HEK293 (cell line): ENCODE data around the gene COL8A1.

ENCODE experiments used
- CTCF ChIA-PET: fragments of 350-600 bp; formaldehyde crosslinking; extraction: SDS; loops from one replicate; lab custom pipeline; 2021; ENCODE audit warnings: antibody characterized with exemption; lab: Yijun Ruan, JAX
- POLR2A ChIA-PET: fragments of 300-600 bp; formaldehyde crosslinking; extraction: SDS; loops from one replicate; lab custom pipeline; 2020; ENCODE audit warnings: antibody characterized with exemption, inconsistent platforms; lab: Yijun Ruan, JAX
- H3K27ac ChIP-seq: fragments of 200-500 bp; sonication (Bioruptor generic); 2 replicates; pipeline ENCODE4 v1.5.1; 2014; ENCODE audit warnings: low read depth, low read length, control low read depth, inconsistent platforms; ENCODE audit errors: extremely low read depth
- H3K36me3 ChIP-seq, 2 experiments: fragments of 200-500 bp in 1 of 2; sonication (Bioruptor generic) in 1 of 2; 1 replicate in 1 of 2; 2 replicates in 1 of 2; pipeline ENCODE4 v1.5.1; 2014 to 2017; ENCODE audit warnings: inconsistent platforms in 2 of 2, low read length in 2 of 2; ENCODE audit not compliant: control insufficient read depth in 2 of 2, insufficient read depth in 1 of 2
- H3K4me1 ChIP-seq: fragments of 200-500 bp; sonication (Bioruptor generic); 2 replicates; pipeline ENCODE4 v1.5.1; 2014; ENCODE audit warnings: mild to moderate bottlenecking, low read length, inconsistent platforms; ENCODE audit not compliant: control insufficient read depth, insufficient read depth
- H3K4me3 ChIP-seq: 2 replicates; pipeline ENCODE4 v1.5.1; 2011; ENCODE audit warnings: low read depth, mild to moderate bottlenecking, control low read depth, low read length, moderate library complexity
- H3K9me3 ChIP-seq: fragments of 200-500 bp; sonication (Bioruptor generic); 2 replicates; pipeline ENCODE4 v1.5.1; 2014; ENCODE audit warnings: low read depth, low read length, inconsistent platforms; ENCODE audit not compliant: control insufficient read depth, insufficient read depth
- GLI2 ChIP-seq: fragments of 450-650 bp; formaldehyde crosslinking; IDR thresholded peaks from 2 replicates; pipeline ENCODE4; 2017; ENCODE audit warnings: missing biosample characterization, missing genetic modification characterization, low read depth, borderline replicate concordance
- IKZF3 ChIP-seq: fragments of 450-650 bp; IDR thresholded peaks from 2 replicates; pipeline ENCODE4 v1.5.0; 2018; ENCODE audit warnings: missing biosample characterization, mild to moderate bottlenecking, missing genetic modification characterization, moderate library complexity
- KLF10 ChIP-seq: fragments of 450-650 bp; IDR thresholded peaks from 2 replicates; pipeline ENCODE4 v1.5.1; 2018; ENCODE audit warnings: missing biosample characterization, mild to moderate bottlenecking, missing genetic modification characterization
- KLF7 ChIP-seq: fragments of 450-650 bp; formaldehyde crosslinking; IDR thresholded peaks from 2 replicates; pipeline ENCODE4 v1.5.1; 2016; ENCODE audit warnings: missing biosample characterization, missing genetic modification characterization, borderline replicate concordance
- SALL2 ChIP-seq: fragments of 450-650 bp; formaldehyde crosslinking; IDR thresholded peaks from 2 replicates; pipeline ENCODE4 v1.5.0; 2017; ENCODE audit warnings: missing biosample characterization, mild to moderate bottlenecking, missing genetic modification characterization, borderline replicate concordance
- SCRT2 ChIP-seq: fragments of 450-650 bp; formaldehyde crosslinking; IDR thresholded peaks from 2 replicates; pipeline ENCODE4 v1.5.1; 2016; ENCODE audit warnings: missing biosample characterization, missing genetic modification characterization
- SETDB1 ChIP-seq: IDR thresholded peaks from one replicate; pipeline ENCODE4 v1.6.1; 2017; ENCODE audit warnings: mild to moderate bottlenecking, low read length, moderate library complexity, mixed read lengths; ENCODE audit not compliant: insufficient read length
- ZBTB1 ChIP-seq: fragments of 450-650 bp; formaldehyde crosslinking; IDR thresholded peaks from 2 replicates; pipeline ENCODE4 v1.5.1; 2016; ENCODE audit warnings: missing biosample characterization, missing genetic modification characterization
- ZBTB8A ChIP-seq: fragments of 450-650 bp; formaldehyde crosslinking; IDR thresholded peaks from 2 replicates; pipeline ENCODE4 v1.5.1; 2016; ENCODE audit warnings: missing biosample characterization, missing genetic modification characterization
- ZFHX2 ChIP-seq: fragments of 450-650 bp; formaldehyde crosslinking; conservative IDR thresholded peaks from 2 replicates; pipeline ENCODE4 v1.5.1; 2016; ENCODE audit warnings: missing biosample characterization, missing genetic modification characterization
- ZNF140 ChIP-seq: fragments of 450-650 bp; formaldehyde crosslinking; IDR thresholded peaks from 2 replicates; pipeline ENCODE4 v1.5.1; 2016; ENCODE audit warnings: missing biosample characterization, missing genetic modification characterization
- ZNF157 ChIP-seq: fragments of 450-650 bp; formaldehyde crosslinking; IDR thresholded peaks from 2 replicates; pipeline ENCODE4 v1.5.1; 2016; ENCODE audit warnings: missing biosample characterization, missing genetic modification characterization
- ZNF16 ChIP-seq: fragments of 450-650 bp; formaldehyde crosslinking; IDR thresholded peaks from 2 replicates; pipeline ENCODE4 v1.5.1; 2016; ENCODE audit warnings: low read depth, missing biosample characterization, missing genetic modification characterization
- ZNF175 ChIP-seq: fragments of 450-650 bp; formaldehyde crosslinking; IDR thresholded peaks from 2 replicates; pipeline ENCODE4 v1.5.1; 2016; ENCODE audit warnings: missing biosample characterization, missing genetic modification characterization
- ZNF2 ChIP-seq: fragments of 450-650 bp; formaldehyde crosslinking; IDR thresholded peaks from 2 replicates; pipeline ENCODE4 v1.5.1; 2016; ENCODE audit warnings: missing biosample characterization, missing genetic modification characterization
- ZNF24 ChIP-seq: fragments of 450-650 bp; formaldehyde crosslinking; IDR thresholded peaks from 2 replicates; pipeline ENCODE4 v1.5.1; 2016; ENCODE audit warnings: missing biosample characterization, missing genetic modification characterization
- ZNF335 ChIP-seq: fragments of 450-650 bp; formaldehyde crosslinking; conservative IDR thresholded peaks from 2 replicates; pipeline ENCODE4 v1.5.1; 2016; ENCODE audit warnings: missing biosample characterization, missing genetic modification characterization
- ZNF560 ChIP-seq: fragments of 450-650 bp; formaldehyde crosslinking; IDR thresholded peaks from 2 replicates; pipeline ENCODE4 v1.5.1; 2017; ENCODE audit warnings: missing biosample characterization, missing genetic modification characterization, borderline replicate concordance
- ZNF629 ChIP-seq: fragments of 450-650 bp; formaldehyde crosslinking; IDR thresholded peaks from 2 replicates; pipeline ENCODE4 v1.5.1; 2017; ENCODE audit warnings: missing biosample characterization, missing genetic modification characterization
- ZNF654 ChIP-seq: fragments of 450-650 bp; formaldehyde crosslinking; IDR thresholded peaks from 2 replicates; pipeline ENCODE4 v1.5.1; 2016; ENCODE audit warnings: low read depth, missing biosample characterization, missing genetic modification characterization
- ZNF830 ChIP-seq: fragments of 450-650 bp; IDR thresholded peaks from 2 replicates; pipeline ENCODE4 v1.5.0; 2018; ENCODE audit warnings: missing biosample characterization, missing genetic modification characterization, low read depth, mild to moderate bottlenecking, moderate library complexity
- TF ChIP-seq, protein P1 (sequence below): fragments of 450-650 bp; formaldehyde crosslinking; IDR thresholded peaks from 2 replicates; pipeline ENCODE4 v1.5.1; 2017; ENCODE audit warnings: missing biosample characterization, mild to moderate bottlenecking, missing genetic modification characterization, moderate library complexity
- TF ChIP-seq, protein P2 (sequence below): fragments of 450-650 bp; formaldehyde crosslinking; IDR thresholded peaks from 2 replicates; pipeline ENCODE4 v1.5.1; 2016; ENCODE audit warnings: missing biosample characterization, missing genetic modification characterization
- TF ChIP-seq, protein P3 (sequence below): fragments of 450-650 bp; formaldehyde crosslinking; IDR thresholded peaks from 2 replicates; pipeline ENCODE4 v1.5.1; 2016; ENCODE audit warnings: missing biosample characterization, missing genetic modification characterization
- TF ChIP-seq, protein P4 (sequence below): fragments of 450-650 bp; IDR thresholded peaks from 2 replicates; pipeline ENCODE4 v1.5.1; 2018; ENCODE audit warnings: missing biosample characterization, mild to moderate bottlenecking, missing genetic modification characterization

The COL8A1 gene

DNA sequence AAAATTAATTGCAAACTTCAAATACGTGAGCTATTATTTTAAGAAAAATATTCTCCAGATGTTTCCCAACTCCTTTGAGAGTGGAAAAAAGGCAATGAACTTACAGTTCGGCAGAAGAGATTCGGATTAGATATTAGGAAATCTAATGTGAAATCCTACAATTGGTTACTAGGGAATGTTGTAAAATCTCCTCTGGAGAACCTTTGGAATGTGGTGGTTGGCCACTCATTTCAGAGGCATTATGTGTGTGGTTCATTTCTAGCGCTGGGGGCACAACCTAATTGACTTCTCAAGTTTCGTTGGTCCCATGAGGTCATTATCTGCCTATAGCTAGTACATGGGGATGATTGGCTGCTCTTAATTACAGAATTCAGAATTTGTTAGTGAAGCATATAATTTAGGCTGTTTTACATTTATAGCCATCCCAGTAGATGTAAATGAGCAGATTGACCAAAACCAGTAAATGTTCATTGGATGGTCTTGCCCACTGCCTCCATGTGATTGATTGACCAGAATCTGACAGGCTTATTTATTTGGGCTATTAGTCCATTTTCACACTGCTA is 144.7 kb downstream of the COL8A1 start (continued):
- TF ChIP-seq, protein P1, sequence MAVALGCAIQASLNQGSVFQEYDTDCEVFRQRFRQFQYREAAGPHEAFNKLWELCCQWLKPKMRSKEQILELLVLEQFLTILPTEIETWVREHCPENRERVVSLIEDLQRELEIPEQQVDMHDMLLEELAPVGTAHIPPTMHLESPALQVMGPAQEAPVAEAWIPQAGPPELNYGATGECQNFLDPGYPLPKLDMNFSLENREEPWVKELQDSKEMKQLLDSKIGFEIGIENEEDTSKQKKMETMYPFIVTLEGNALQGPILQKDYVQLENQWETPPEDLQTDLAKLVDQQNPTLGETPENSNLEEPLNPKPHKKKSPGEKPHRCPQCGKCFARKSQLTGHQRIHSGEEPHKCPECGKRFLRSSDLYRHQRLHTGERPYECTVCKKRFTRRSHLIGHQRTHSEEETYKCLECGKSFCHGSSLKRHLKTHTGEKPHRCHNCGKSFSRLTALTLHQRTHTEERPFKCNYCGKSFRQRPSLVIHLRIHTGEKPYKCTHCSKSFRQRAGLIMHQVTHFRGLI (tag by site-specific recombination) = peak; percentile 99
- no peak for TF ChIP-seq GLI2 (tag by site-specific recombination)
- TF ChIP-seq ZNF140 (tag by site-specific recombination) = no peak
- TF ChIP-seq, protein P2, sequence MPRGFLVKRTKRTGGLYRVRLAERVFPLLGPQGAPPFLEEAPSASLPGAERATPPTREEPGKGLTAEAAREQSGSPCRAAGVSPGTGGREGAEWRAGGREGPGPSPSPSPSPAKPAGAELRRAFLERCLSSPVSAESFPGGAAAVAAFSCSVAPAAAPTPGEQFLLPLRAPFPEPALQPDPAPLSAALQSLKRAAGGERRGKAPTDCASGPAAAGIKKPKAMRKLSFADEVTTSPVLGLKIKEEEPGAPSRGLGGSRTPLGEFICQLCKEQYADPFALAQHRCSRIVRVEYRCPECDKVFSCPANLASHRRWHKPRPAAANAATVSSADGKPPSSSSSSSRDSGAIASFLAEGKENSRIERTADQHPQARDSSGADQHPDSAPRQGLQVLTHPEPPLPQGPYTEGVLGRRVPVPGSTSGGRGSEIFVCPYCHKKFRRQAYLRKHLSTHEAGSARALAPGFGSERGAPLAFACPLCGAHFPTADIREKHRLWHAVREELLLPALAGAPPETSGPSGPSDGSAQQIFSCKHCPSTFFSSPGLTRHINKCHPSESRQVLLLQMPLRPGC (tag by site-specific recombination) = peak; percentile 46; the same call in 1 of the 2 replicates
- TF ChIP-seq KLF10 (tag by site-specific recombination) = 0 out of 2 replicates have a peak, but pooled peaks have one; percentile 26
- 0 out of 2 replicates have a peak, but pooled peaks have one; percentile 38 for TF ChIP-seq IKZF3 (tag by site-specific recombination)
- no peak for TF ChIP-seq ZBTB8A (tag by site-specific recombination)
- TF ChIP-seq SCRT2 (tag by site-specific recombination) = no peak
- no peak for TF ChIP-seq ZBTB1 (tag by site-specific recombination)
- no peak for TF ChIP-seq ZNF560 (tag by site-specific recombination)

DNA sequence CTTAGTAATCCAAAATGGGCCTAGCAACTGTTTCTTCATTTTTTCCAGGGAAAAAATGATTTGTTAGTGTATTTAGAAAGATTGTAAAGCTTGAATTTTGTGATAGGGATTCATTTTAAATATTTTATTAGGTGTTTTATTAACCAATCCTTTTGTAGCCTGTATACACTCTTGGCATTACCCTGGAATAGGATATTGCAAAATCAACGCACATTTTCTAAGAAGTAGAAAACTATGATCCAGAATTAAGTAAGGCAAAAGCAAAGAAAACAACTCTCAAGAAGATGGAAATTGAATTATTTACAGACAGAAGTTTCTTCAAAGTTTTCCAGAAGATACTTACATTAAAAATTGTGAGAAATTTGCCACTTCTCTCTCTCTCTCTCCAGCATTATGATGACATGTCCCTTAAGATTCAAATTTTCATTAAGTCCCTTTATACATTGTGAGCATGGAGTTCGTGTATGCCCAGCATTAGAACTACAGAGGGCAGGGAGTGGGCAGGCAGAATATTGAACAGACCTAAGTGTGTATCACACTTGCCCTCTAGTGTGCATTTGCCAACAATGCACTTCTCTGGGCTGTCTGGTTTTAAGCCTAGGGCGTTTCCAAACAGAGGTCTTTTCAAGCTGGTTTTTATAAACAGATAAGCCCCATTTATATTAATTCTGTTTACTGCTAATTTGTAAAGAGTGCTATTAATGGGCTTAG is 150.8 kb downstream of the COL8A1 start:
- POLR2A ChIA-PET = no interaction called here
- H3K4me1 ChIP-seq = no peaks in the 10 kb centered on the region
- CTCF ChIA-PET = interaction anchor here (0.6 to 1.6 kb wide), 14 partner anchors 10 to 870 kb away, joined by 3 to 8 read pairs (median 3); no protein-coding TSS in a partner anchor
- H3K4me3 ChIP-seq = no peak overlapping the region
- no peaks in the 10 kb centered on the region for H3K9me3 ChIP-seq
- TF ChIP-seq, protein P3, sequence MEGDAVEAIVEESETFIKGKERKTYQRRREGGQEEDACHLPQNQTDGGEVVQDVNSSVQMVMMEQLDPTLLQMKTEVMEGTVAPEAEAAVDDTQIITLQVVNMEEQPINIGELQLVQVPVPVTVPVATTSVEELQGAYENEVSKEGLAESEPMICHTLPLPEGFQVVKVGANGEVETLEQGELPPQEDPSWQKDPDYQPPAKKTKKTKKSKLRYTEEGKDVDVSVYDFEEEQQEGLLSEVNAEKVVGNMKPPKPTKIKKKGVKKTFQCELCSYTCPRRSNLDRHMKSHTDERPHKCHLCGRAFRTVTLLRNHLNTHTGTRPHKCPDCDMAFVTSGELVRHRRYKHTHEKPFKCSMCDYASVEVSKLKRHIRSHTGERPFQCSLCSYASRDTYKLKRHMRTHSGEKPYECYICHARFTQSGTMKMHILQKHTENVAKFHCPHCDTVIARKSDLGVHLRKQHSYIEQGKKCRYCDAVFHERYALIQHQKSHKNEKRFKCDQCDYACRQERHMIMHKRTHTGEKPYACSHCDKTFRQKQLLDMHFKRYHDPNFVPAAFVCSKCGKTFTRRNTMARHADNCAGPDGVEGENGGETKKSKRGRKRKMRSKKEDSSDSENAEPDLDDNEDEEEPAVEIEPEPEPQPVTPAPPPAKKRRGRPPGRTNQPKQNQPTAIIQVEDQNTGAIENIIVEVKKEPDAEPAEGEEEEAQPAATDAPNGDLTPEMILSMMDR (tag by site-specific recombination) = peak; percentile 40; the same call in 1 of the 2 replicates
- TF ChIP-seq ZNF335 (peak; percentile 58; the same call in 1 of the 2 replicates), ZNF654 (peak; percentile 73)
- TF ChIP-seq, protein P2 (tag by site-specific recombination) = no peak
- TF ChIP-seq, all 188 proteins: peak for 3
- H3K36me3 ChIP-seq = no peaks in the 10 kb centered on the region
- no peak overlapping the region for H3K27ac ChIP-seq

DNA sequence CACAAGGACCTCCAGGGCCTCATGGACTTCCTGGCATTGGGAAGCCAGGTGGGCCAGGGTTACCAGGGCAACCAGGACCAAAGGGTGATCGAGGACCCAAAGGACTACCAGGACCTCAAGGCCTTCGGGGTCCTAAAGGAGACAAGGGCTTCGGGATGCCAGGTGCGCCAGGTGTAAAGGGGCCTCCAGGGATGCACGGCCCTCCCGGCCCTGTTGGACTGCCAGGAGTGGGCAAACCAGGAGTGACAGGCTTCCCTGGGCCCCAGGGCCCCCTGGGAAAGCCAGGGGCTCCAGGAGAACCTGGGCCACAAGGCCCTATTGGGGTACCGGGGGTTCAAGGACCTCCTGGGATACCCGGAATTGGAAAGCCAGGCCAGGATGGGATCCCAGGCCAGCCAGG is 156.1 kb downstream of the COL8A1 start:
- Histone ChIP-seq H3K4me3 (no peak overlapping the region), H3K36me3 (no peaks in the 10 kb centered on the region), H3K9me3 (no peaks in the 10 kb centered on the region), H3K4me1 (no peaks in the 10 kb centered on the region), H3K27ac (no peak overlapping the region)
- CTCF ChIA-PET = no interaction called here
- POLR2A ChIA-PET = no interaction called here
- TF ChIP-seq SALL2 (tag by site-specific recombination) = no peak
- TF ChIP-seq SETDB1 = no peak
- TF ChIP-seq ZFHX2 (tag by site-specific recombination) = no peak
- TF ChIP-seq KLF7 (tag by site-specific recombination) = no peak
- TF ChIP-seq ZNF16 (tag by site-specific recombination) = no peak
- no peak for TF ChIP-seq ZNF24 (tag by site-specific recombination)
- TF ChIP-seq ZNF2 (tag by site-specific recombination) = no peak
- TF ChIP-seq, protein P4, sequence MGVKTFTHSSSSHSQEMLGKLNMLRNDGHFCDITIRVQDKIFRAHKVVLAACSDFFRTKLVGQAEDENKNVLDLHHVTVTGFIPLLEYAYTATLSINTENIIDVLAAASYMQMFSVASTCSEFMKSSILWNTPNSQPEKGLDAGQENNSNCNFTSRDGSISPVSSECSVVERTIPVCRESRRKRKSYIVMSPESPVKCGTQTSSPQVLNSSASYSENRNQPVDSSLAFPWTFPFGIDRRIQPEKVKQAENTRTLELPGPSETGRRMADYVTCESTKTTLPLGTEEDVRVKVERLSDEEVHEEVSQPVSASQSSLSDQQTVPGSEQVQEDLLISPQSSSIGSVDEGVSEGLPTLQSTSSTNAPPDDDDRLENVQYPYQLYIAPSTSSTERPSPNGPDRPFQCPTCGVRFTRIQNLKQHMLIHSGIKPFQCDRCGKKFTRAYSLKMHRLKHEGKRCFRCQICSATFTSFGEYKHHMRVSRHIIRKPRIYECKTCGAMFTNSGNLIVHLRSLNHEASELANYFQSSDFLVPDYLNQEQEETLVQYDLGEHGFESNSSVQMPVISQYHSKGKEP = no peak
- no peak for TF ChIP-seq ZNF629
- no peak for TF ChIP-seq ZNF830 (tag by site-specific recombination)
- TF ChIP-seq ZNF157 = no peak
- TF ChIP-seq ZNF175 (tag by site-specific recombination) = no peak
